CD14-positive monocyte (primary cell): ENCODE measurements around the gene OXCT1. TPM values are rescaled to one million over a fixed set of nuclear protein-coding genes. Genes with fewer than 3 reads are reported as not detected.

Source experiments
- DNase-seq, 3 donors: peaks; one replicate each; pipeline ENCODE4 v3.0.0-alpha.2; 2011 to 2022
- H2AFZ ChIP-seq: 2 replicates; pipeline ENCODE4 v1.6.0; 2012; ENCODE audit warnings: mild to moderate bottlenecking, low read depth, low read length, inconsistent platforms; ENCODE audit not compliant: insufficient read depth, poor library complexity, severe bottlenecking
- H3K27ac ChIP-seq, 2 donors: 1 replicate in 1 of 2; 2 replicates in 1 of 2; pipeline ENCODE4 v1.5.1; 2012 to 2013; ENCODE audit warnings: low read length in 2 of 2, control low read depth in 1 of 2, inconsistent platforms in 1 of 2, low read depth in 1 of 2, mild to moderate bottlenecking in 1 of 2
- H3K27me3 ChIP-seq, 2 donors: one replicate each; pipeline versions ENCODE4 v1.6.0 to v1.6.1; 2011 to 2013; ENCODE audit warnings: low read length in 2 of 2; ENCODE audit not compliant: control insufficient read depth in 2 of 2, insufficient read depth in 2 of 2
- H3K36me3 ChIP-seq, 2 donors: replicated peaks in 1 of 2; 1 replicate in 1 of 2; 2 replicates in 1 of 2; pipeline versions ENCODE4 v1.5.1 to v1.6.1; 2012 to 2013; ENCODE audit warnings: low read length in 2 of 2, control low read depth in 1 of 2, inconsistent platforms in 1 of 2, mild to moderate bottlenecking in 1 of 2; ENCODE audit not compliant: insufficient read depth in 2 of 2, control insufficient read depth in 1 of 2
- H3K4me1 ChIP-seq, 2 donors: 1 replicate in 1 of 2; 2 replicates in 1 of 2; pipeline versions ENCODE4 v1.5.1 to v1.6.1; 2012 to 2013; ENCODE audit warnings: low read length in 2 of 2, control low read depth in 1 of 2, inconsistent platforms in 1 of 2, mild to moderate bottlenecking in 1 of 2, moderate library complexity in 1 of 2; ENCODE audit not compliant: insufficient read depth in 2 of 2, control insufficient read depth in 1 of 2
- H3K4me2 ChIP-seq: replicated peaks from 2 replicates; pipeline ENCODE3; 2012; ENCODE audit warnings: low read length, moderate library complexity, mild to moderate bottlenecking; ENCODE audit not compliant: poor library complexity, severe bottlenecking; ENCODE audit errors: extremely low read depth
- H3K4me3 ChIP-seq, 3 experiments: fragments of 200-600 bp in 1 of 3; sonication (generic) in 1 of 3; replicated peaks in 1 of 3; 1 replicate in 2 of 3; 2 replicates in 1 of 3; pipeline ENCODE4 v1.5.1; 2011 to 2013; ENCODE audit warnings: low read length in 3 of 3, mild to moderate bottlenecking in 3 of 3, control low read depth in 2 of 3, low read depth in 2 of 3, inconsistent platforms in 1 of 3, moderate library complexity in 1 of 3
- H3K79me2 ChIP-seq: 2 replicates; pipeline ENCODE4 v1.6.0; 2012; ENCODE audit warnings: mild to moderate bottlenecking, control low read depth, inconsistent platforms, low read length, moderate library complexity; ENCODE audit not compliant: insufficient read depth
- H3K9ac ChIP-seq: 2 replicates; pipeline ENCODE4 v1.6.0; 2017; ENCODE audit warnings: low read length, mild to moderate bottlenecking; ENCODE audit not compliant: insufficient read depth, poor library complexity, severe bottlenecking
- H3K9me3 ChIP-seq, 2 donors: replicated peaks in 1 of 2; 1 replicate in 1 of 2; 2 replicates in 1 of 2; pipeline versions ENCODE4 v1.5.1 to v1.6.1; 2012 to 2013; ENCODE audit warnings: low read length in 2 of 2, control low read depth in 1 of 2; ENCODE audit not compliant: control insufficient read depth in 1 of 2, insufficient read depth in 1 of 2
- H4K20me1 ChIP-seq: 2 replicates; pipeline ENCODE4 v1.6.0; 2012; ENCODE audit warnings: mild to moderate bottlenecking, low read length, control low read depth, moderate library complexity; ENCODE audit not compliant: insufficient read depth
- H3K27ac Mint-ChIP-seq, 7 donors: one replicate each; pipeline ENCODE4 v1.8.0; 2020; ENCODE audit warnings: mild to moderate bottlenecking in 7 of 7, mixed read lengths in 7 of 7, moderate library complexity in 6 of 7, inconsistent platforms in 2 of 7
- H3K27me3 Mint-ChIP-seq, 3 donors: one replicate each; pipeline ENCODE4 v1.8.0; 2021 to 2022; ENCODE audit warnings: low read depth in 3 of 3, mild to moderate bottlenecking in 3 of 3, mixed read lengths in 3 of 3, moderate library complexity in 3 of 3, inconsistent platforms in 1 of 3
- H3K36me3 Mint-ChIP-seq, 2 donors: one replicate each; pipeline ENCODE4 v1.8.0; 2020; ENCODE audit warnings: mixed read lengths in 2 of 2, inconsistent platforms in 1 of 2, mild to moderate bottlenecking in 1 of 2
- H3K4me1 Mint-ChIP-seq: one replicate; pipeline ENCODE4 v1.8.0; 2020; ENCODE audit warnings: mild to moderate bottlenecking, mixed read lengths
- H3K4me3 Mint-ChIP-seq, 2 donors: one replicate each; pipeline ENCODE4 v1.8.0; 2020; ENCODE audit warnings: mild to moderate bottlenecking in 2 of 2, mixed read lengths in 2 of 2, moderate library complexity in 1 of 2
- H3K9me3 Mint-ChIP-seq, 7 donors: one replicate each; pipeline ENCODE4 v1.8.0; 2020 to 2022; ENCODE audit warnings: mixed read lengths in 7 of 7, mild to moderate bottlenecking in 6 of 7, moderate library complexity in 6 of 7, inconsistent platforms in 2 of 7
- WGBS: methylation state at CpG from one replicate; pipeline ENCODE4 v1.1.5; 2013; ENCODE audit warnings: missing lambda C conversion rate; ENCODE audit not compliant: insufficient coverage; 5-methylcytosine and 5-hydroxymethylcytosine counted together
- intact Hi-C, 2 donors: fragments of 100-400 bp; cut with micrococcal nuclease; formaldehyde crosslinking; loops; one replicate each; pipeline versions ENCODE4 v1.15.0 to v1.15.1; 2023
- polyA plus RNA-seq, 3 donors: library from polyadenylated mRNA; depleted of rRNA in 1 of 3; unstranded in 2 of 3; stranded (reverse) in 1 of 3; fragments of 300-500 nt in 2 of 3; fragments of >200 nt in 1 of 3; fragmentation: Illumina TruSeq in 2 of 3; gene quantifications; 1 replicate in 2 of 3; 2 replicates in 1 of 3; pipeline ENCODE4 v1.2.3, GENCODE V29; 2012 to 2021
- TF ChIP-seq, protein P1 (sequence below): fragments of 200-600 bp; IDR thresholded peaks from one replicate; pipeline ENCODE4 v1.8.0; 2022; ENCODE audit warnings: antibody characterized with exemption, mild to moderate bottlenecking

The OXCT1 gene
- polyA plus RNA-seq, 3 donors: 1.3 to 3.4 (median 1.9) TPM

DNA sequence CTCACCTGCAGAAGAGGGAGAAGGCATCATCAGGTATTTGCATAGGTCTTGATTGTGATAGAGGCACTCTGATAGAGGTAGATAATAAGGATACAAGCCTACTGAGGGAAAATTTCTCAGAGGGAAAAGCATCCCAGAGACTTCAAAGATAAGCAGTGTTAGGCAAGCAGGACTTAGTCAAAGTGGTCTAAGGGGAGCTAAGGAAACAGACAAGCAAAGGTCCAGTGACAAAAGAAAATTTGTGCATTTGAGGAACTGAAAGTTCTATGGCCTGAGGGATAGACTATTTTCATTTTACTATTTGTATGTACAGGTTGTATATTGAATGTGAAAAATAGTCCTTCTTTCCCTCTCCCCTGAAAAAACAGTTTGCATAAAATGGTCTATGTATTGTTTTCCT is 27.4 kb downstream of the OXCT1 start:
- TF ChIP-seq, protein P1, sequence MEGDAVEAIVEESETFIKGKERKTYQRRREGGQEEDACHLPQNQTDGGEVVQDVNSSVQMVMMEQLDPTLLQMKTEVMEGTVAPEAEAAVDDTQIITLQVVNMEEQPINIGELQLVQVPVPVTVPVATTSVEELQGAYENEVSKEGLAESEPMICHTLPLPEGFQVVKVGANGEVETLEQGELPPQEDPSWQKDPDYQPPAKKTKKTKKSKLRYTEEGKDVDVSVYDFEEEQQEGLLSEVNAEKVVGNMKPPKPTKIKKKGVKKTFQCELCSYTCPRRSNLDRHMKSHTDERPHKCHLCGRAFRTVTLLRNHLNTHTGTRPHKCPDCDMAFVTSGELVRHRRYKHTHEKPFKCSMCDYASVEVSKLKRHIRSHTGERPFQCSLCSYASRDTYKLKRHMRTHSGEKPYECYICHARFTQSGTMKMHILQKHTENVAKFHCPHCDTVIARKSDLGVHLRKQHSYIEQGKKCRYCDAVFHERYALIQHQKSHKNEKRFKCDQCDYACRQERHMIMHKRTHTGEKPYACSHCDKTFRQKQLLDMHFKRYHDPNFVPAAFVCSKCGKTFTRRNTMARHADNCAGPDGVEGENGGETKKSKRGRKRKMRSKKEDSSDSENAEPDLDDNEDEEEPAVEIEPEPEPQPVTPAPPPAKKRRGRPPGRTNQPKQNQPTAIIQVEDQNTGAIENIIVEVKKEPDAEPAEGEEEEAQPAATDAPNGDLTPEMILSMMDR: no peak
- Mint-ChIP-seq H3K27ac (no peak overlapping the region), H3K36me3 (peaks cover 8 to 9% of the 10 kb centered on the region in 2 donors), H3K27me3 (no peaks in the 10 kb centered on the region), H3K4me1 (peaks cover 10% of the 10 kb centered on the region), H3K9me3 (peaks cover 0 to 3% (median 0%) of the 10 kb centered on the region in 7 donors), H3K4me3 (no peak overlapping the region)
- Histone ChIP-seq H3K9me3 (no peaks in the 10 kb centered on the region), H2AFZ (no peak overlapping the region), H3K4me3 (no peak overlapping the region), H3K4me1 (peaks cover 0 to 16% of the 10 kb centered on the region in 2 donors), H3K36me3 (peaks cover 0 to 11% of the 10 kb centered on the region in 2 donors), H3K4me2 (no peak overlapping the region), H3K9ac (no peak overlapping the region), H3K79me2 (no peaks in the 10 kb centered on the region), H3K27me3 (no peaks in the 10 kb centered on the region), H4K20me1 (no peaks in the 10 kb centered on the region), H3K27ac (no peak overlapping the region)
- no peak for DNase-seq
- intact Hi-C loops: no loop called here

DNA sequence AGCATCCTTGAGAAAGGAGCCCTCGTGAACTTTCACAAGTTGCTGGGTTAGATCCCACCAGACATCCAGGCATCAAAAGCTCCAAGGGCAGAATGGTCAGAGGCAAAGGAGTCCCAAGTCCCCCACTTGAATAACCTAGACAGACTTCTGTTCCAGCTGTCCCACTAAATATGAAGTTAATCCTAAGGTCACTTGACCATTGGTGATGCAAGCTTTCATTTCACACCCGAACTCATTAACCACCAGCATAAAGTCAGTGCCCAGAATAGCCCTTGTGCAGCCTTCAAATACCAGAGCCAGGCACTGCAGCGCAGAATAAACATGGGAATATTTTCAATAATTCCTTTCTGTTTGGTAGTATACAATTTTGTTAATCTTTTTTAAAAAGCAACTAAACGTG is 28.9 kb downstream of the OXCT1 start:
- Histone ChIP-seq H3K36me3 (peaks cover 0 to 11% of the 10 kb centered on the region in 2 donors), H3K4me3 (no peak overlapping the region), H3K27ac (no peak overlapping the region), H2AFZ (no peak overlapping the region), H3K9me3 (no peaks in the 10 kb centered on the region), H3K27me3 (no peaks in the 10 kb centered on the region), H3K4me1 (peaks cover 0 to 16% of the 10 kb centered on the region in 2 donors), H3K79me2 (no peaks in the 10 kb centered on the region), H3K9ac (no peak overlapping the region), H4K20me1 (no peaks in the 10 kb centered on the region), H3K4me2 (no peak overlapping the region)
- Mint-ChIP-seq H3K4me1 (peaks cover 10% of the 10 kb centered on the region), H3K27ac (no peak overlapping the region), H3K36me3 (peaks cover 8 to 10% of the 10 kb centered on the region in 2 donors), H3K27me3 (no peaks in the 10 kb centered on the region), H3K9me3 (no peaks in the 10 kb centered on the region), H3K4me3 (no peak overlapping the region)
- DNase-seq: no peak
- intact Hi-C loops: no loop called here
- no CpG with 5 or more reads among the region's 4 CpGs for WGBS
- TF ChIP-seq, protein P1: no peak
